Nephron progenitor cell (in vitro differentiated cells): Measurements from ENCODE around the gene TBC1D12.

ENCODE experiments used
- DNase-seq: peaks from one replicate; pipeline ENCODE4 v3.0.0; 2021
- H3K27ac Mint-ChIP-seq: 2 replicates; pipeline ENCODE4 v1.8.0; 2021; ENCODE audit warnings: mild to moderate bottlenecking, moderate library complexity, mixed read lengths
- H3K27me3 Mint-ChIP-seq: 2 replicates; pipeline ENCODE4 v1.8.0; 2021; ENCODE audit warnings: mild to moderate bottlenecking, low read depth, mixed read lengths; ENCODE audit not compliant: poor library complexity
- H3K36me3 Mint-ChIP-seq: 2 replicates; pipeline ENCODE4 v1.8.0; 2021; ENCODE audit warnings: low read depth, mixed read lengths
- H3K4me1 Mint-ChIP-seq: 2 replicates; pipeline ENCODE4 v1.8.0; 2021; ENCODE audit warnings: mixed read lengths
- H3K4me3 Mint-ChIP-seq: 2 replicates; pipeline ENCODE4 v1.8.0; 2021; ENCODE audit warnings: mild to moderate bottlenecking, moderate library complexity, mixed read lengths
- H3K9me3 Mint-ChIP-seq: 2 replicates; pipeline ENCODE4 v1.8.0; 2021; ENCODE audit warnings: mild to moderate bottlenecking, moderate library complexity, mixed read lengths
- CTCF ChIP-seq: fragments of 200-600 bp; sonication (generic); IDR thresholded peaks from 2 replicates; pipeline ENCODE4 v1.5.0; 2021; ENCODE audit warnings: antibody characterized with exemption

Gene TBC1D12

GRCh38 chr10:94571528-94571927, 169.2 kb downstream of the TBC1D12 start:
- Mint-ChIP-seq H3K27ac (no peak overlapping the region), H3K36me3 (peaks cover 76% of the 10 kb centered on the region), H3K9me3 (no peaks in the 10 kb centered on the region), H3K27me3 (no peaks in the 10 kb centered on the region), H3K4me1 (peaks cover 6% of the 10 kb centered on the region), H3K4me3 (no peak overlapping the region)
- TF ChIP-seq CTCF = no peak
- DNase-seq = no peak

GRCh38 chr10:94578790-94579189, 176.4 kb downstream of the TBC1D12 start:
- no peak for TF ChIP-seq CTCF
- DNase-seq = no peak
- Mint-ChIP-seq H3K36me3 (peaks cover 64% of the 10 kb centered on the region), H3K4me1 (no peaks in the 10 kb centered on the region), H3K27ac (no peak overlapping the region), H3K4me3 (no peak overlapping the region), H3K9me3 (no peaks in the 10 kb centered on the region), H3K27me3 (no peaks in the 10 kb centered on the region)

- TF ChIP-seq CTCF = no peak
- peaks cover 48% of the 10 kb centered on the region for H3K36me3 Mint-ChIP-seq
- no peak for DNase-seq
- no peaks in the 10 kb centered on the region for H3K4me1 Mint-ChIP-seq
- H3K27ac Mint-ChIP-seq = no peak overlapping the region
- no peaks in the 10 kb centered on the region for H3K9me3 Mint-ChIP-seq
- no peak overlapping the region for H3K4me3 Mint-ChIP-seq
- H3K27me3 Mint-ChIP-seq = no peaks in the 10 kb centered on the region
These were observed 180.8 kb downstream of the TBC1D12 start for GRCh38 chr10:94583124-94583523.
